DOHH2 (cell line): Measurements from ENCODE around the gene MED13.

Source experiments
- CTCF ChIP-seq: fragments of 200-600 bp; sonication (generic); IDR thresholded peaks from one replicate; pipeline ENCODE4 v1.5.1; 2014; ENCODE audit warnings: antibody characterized with exemption, mild to moderate bottlenecking, low read depth, low read length; ENCODE audit not compliant: poor library complexity, severe bottlenecking
- EZH2phosphoT487 ChIP-seq: fragments of 200-600 bp; sonication (generic); IDR thresholded peaks from 2 replicates; pipeline ENCODE4 v1.6.1; 2017; ENCODE audit warnings: borderline replicate concordance, mild to moderate bottlenecking, antibody characterized with exemption, low read length, moderate library complexity, mixed read lengths

DNA sequence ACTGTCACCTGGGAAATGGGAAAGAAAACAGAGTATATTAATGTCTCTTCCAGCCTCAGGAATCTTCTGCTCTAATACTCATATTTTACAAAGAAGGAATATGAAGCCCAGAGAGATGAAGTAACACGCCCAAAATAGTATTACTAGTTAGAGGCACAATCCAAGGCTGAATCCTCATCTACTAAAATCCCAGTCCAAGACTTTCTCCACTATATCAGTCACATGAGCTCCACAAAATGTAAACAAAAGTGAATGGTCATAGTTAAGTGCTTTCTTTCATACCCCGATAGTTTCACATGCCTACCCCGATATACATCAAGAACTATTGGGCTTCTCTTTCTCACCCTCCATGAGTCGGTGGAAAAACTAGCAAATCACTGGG is 138.3 kb downstream of the MED13 start:
- TF ChIP-seq EZH2phosphoT487 (no peak), CTCF (no peak)
